ENCODE measurements around the gene HEMGN. TPM values are rescaled to one million over a fixed set of nuclear protein-coding genes. Genes with fewer than 3 reads are reported as not detected.

The HEMGN gene
- total and polyA plus RNA-seq, 2 of the 8 experiments (the other 6 are each of a cell fraction or from before 2014, with no cell fraction given), result not detected

GRCh38 chr9:97906236-97906831 is 31.6 kb downstream of the HEMGN start:
- H4K8ac ChIP-seq (ENCODE audit: extremely low read depth, insufficient read depth, low read length), result no peak overlapping the region
- no peak overlapping the region for H2AK5ac ChIP-seq (ENCODE audit: low read depth, low read length)
- 90% methylated on average over 12 of the region's 12 CpGs; no CpG with 5 or more reads in 1 of the 2 experiments for WGBS, 2 experiments (ENCODE audit: extremely low coverage in 1 of 2, insufficient coverage in 1 of 2, insufficient read length in 1 of 2, insufficient replicate concordance in 2 of 2, low coverage in 1 of 2, low lambda C conversion rate in 2 of 2, missing lambda C conversion rate in 1 of 2)
- no peak overlapping the region for H3K18ac ChIP-seq (ENCODE audit: extremely low read depth, low read length)
- no peaks in the 10 kb centered on the region for H3K23me2 ChIP-seq (ENCODE audit: low read depth, low read length)
- H3K23ac ChIP-seq (ENCODE audit: insufficient read length), result no peak overlapping the region
- no peak overlapping the region for H2AFZ ChIP-seq (ENCODE audit: low read length)
- no peak overlapping the region for H3K4ac ChIP-seq (replicated peaks; ENCODE audit: insufficient read length, low read depth, low read length)
- POLR2A ChIA-PET (ENCODE audit: partially characterized antibody), result interaction anchor here (0.6 kb wide), 2 partner anchors 50 to 60 kb away, joined by 3 to 5 read pairs; no protein-coding TSS in a partner anchor
- H2BK15ac ChIP-seq (ENCODE audit: low read length), result no peak overlapping the region
- H3K27me3 ChIP-seq (replicated peaks in 1 of 4; ENCODE audit: control insufficient read depth in 3 of 4, extremely low read depth in 1 of 4, insufficient read depth in 3 of 4, low read length in 3 of 4), result no peaks in the 10 kb centered on the region
- H4K20me1 ChIP-seq (replicated peaks in 1 of 2; ENCODE audit: control insufficient read depth in 1 of 2, insufficient read depth in 2 of 2, low read length in 2 of 2), result peaks cover 0 to 3% of the 10 kb centered on the region in 2 experiments
- no peak overlapping the region for H2BK20ac ChIP-seq (ENCODE audit: low read length)
- H4K5ac ChIP-seq (ENCODE audit: insufficient read length, low read depth, low read length), result no peak overlapping the region
- H2BK120ac ChIP-seq (replicated peaks; ENCODE audit: low read depth, low read length), result no peak overlapping the region
- H3K79me2 ChIP-seq (ENCODE audit: control insufficient read depth in 1 of 2, insufficient read depth in 2 of 2, low read length in 2 of 2), result no peaks in the 10 kb centered on the region
- H2BK12ac ChIP-seq (ENCODE audit: low read depth, low read length), result no peak overlapping the region
- H3K36me3 ChIP-seq (ENCODE audit: control insufficient read depth in 2 of 4, insufficient read depth in 4 of 4, low read length in 3 of 4), result peaks cover 0 to 4% (median 1%) of the 10 kb centered on the region in 4 experiments; a peak in 3 of 8 replicates
- H3K56ac ChIP-seq (replicated peaks; ENCODE audit: insufficient read length, low read depth, low read length), result no peak overlapping the region
- peaks cover 3% of the 10 kb centered on the region; the same call in 1 of the 2 replicates for H3K79me1 ChIP-seq (ENCODE audit: low read depth, low read length)
- H3K14ac ChIP-seq (ENCODE audit: insufficient read length), result no peak overlapping the region
- FAIRE-seq (no peak), DNase-seq (ENCODE audit: low read depth in 1 of 2, low spot score in 2 of 2) (no peak)
- no peaks in the 10 kb centered on the region for H3K4me1 ChIP-seq (replicated peaks in 1 of 4; ENCODE audit: control insufficient read depth in 3 of 4, insufficient read depth in 4 of 4, low read length in 3 of 4)
- TF ChIP-seq RAD21 (IDR thresholded peaks at IDR 0.05 in 1 of 2, conservative IDR thresholded peaks at IDR 0.05 in 1 of 2; ENCODE audit: low read depth in 2 of 2, low read length in 2 of 2), result no peak
- TF ChIP-seq, protein P1, sequence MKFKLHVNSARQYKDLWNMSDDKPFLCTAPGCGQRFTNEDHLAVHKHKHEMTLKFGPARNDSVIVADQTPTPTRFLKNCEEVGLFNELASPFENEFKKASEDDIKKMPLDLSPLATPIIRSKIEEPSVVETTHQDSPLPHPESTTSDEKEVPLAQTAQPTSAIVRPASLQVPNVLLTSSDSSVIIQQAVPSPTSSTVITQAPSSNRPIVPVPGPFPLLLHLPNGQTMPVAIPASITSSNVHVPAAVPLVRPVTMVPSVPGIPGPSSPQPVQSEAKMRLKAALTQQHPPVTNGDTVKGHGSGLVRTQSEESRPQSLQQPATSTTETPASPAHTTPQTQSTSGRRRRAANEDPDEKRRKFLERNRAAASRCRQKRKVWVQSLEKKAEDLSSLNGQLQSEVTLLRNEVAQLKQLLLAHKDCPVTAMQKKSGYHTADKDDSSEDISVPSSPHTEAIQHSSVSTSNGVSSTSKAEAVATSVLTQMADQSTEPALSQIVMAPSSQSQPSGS (IDR thresholded peaks at IDR 0.05; ENCODE audit: low read length), result no peak
- no peak for TF ChIP-seq RNF2 (IDR thresholded peaks at IDR 0.05; ENCODE audit: borderline replicate concordance, low read depth, low read length, missing control alignments, poor library complexity, severe bottlenecking)
- no peak for TF ChIP-seq BCL11A (IDR thresholded peaks at IDR 0.05; ENCODE audit: low read depth in 2 of 2, low read length in 2 of 2)
- no peak for TF ChIP-seq KDM4A (IDR thresholded peaks at IDR 0.05; ENCODE audit: low read depth, low read length, severe bottlenecking)
- no peak for TF ChIP-seq TAF7 (optimal IDR thresholded peaks at IDR 0.05; ENCODE audit: borderline replicate concordance, low read depth, low read length)
- no peak for TF ChIP-seq TBP (IDR thresholded peaks at IDR 0.05; ENCODE audit: low read depth, low read length)
- TF ChIP-seq SIX5 (IDR thresholded peaks at IDR 0.05; ENCODE audit: low read depth, low read length), result no peak
- TF ChIP-seq JUN (IDR thresholded peaks at IDR 0.05; ENCODE audit: low read depth, low read length), result no peak
- H3K4me2 ChIP-seq (ENCODE audit: insufficient read depth in 1 of 2, low read depth in 2 of 2, low read length in 2 of 2), result no peak overlapping the region
- H3K27ac ChIP-seq (ENCODE audit: low read depth, low read length), result no peak overlapping the region
- H2BK5ac ChIP-seq (ENCODE audit: low read depth, low read length), result no peak overlapping the region
- H3K9me3 ChIP-seq (ENCODE audit: insufficient read depth in 2 of 2, low read depth in 1 of 2, low read length in 1 of 2), result no peaks in the 10 kb centered on the region
- CTCF ChIA-PET (ENCODE audit: partially characterized antibody), result interaction anchor here (0.6 to 1.3 kb wide), 7 partner anchors 8 to 359 kb away, joined by 3 to 6 read pairs (median 4); no protein-coding TSS in a partner anchor
- H3K9ac ChIP-seq (replicated peaks in 1 of 4; ENCODE audit: extremely low read depth in 1 of 4, low read depth in 3 of 4, low read length in 3 of 4), result no peak overlapping the region
- H3K4me3 ChIP-seq (ENCODE audit: extremely low read depth in 1 of 4, insufficient read depth in 2 of 4, low read depth in 3 of 4, low read length in 4 of 4), result no peak overlapping the region
- H4K91ac ChIP-seq (replicated peaks; ENCODE audit: insufficient read length, low read length), result no peak overlapping the region
